HUDEP-2 (cell line): ENCODE results near the gene DTD1.

Experiments used
- DNase-seq, 76 experiments: peaks; one replicate each; lab custom pipeline; 2025; ENCODE audit not compliant: unreplicated experiment in 76 of 76; lab: John Stamatoyannopoulos, UW

DTD1 gene

DNA sequence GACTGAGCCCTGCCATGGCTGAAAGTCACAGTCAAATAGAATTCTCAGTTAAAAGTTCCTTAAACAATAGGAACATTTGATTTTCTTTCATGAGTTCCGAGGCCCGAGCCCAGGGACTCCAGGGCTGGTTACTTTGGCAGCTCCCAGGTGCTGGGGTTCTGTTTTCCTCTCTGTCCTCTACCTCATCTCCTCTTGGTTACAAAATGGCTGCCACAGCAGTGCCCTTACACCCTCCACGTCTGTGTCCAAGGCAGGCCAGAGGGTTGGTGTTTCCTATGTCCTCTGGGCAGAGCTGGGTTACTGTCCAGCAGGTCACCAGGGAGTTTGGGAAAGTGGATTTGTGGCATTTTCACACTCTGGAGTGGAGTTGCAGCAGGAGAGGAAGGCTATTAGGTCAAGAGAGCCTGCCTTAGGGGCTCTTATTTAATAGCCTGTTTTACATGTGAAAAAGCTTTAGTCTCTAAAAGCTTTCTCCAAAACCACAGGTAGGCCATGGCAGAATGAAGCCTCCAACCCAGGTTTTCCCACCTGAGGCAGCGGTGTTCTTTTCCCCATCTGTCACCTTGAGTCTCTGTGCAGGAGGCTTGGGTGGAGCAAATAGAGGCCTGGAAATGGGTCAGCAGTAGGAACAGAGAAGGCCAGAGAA lies 111.0 kb downstream of the DTD1 start:
- DNase-seq: no peak

DNA sequence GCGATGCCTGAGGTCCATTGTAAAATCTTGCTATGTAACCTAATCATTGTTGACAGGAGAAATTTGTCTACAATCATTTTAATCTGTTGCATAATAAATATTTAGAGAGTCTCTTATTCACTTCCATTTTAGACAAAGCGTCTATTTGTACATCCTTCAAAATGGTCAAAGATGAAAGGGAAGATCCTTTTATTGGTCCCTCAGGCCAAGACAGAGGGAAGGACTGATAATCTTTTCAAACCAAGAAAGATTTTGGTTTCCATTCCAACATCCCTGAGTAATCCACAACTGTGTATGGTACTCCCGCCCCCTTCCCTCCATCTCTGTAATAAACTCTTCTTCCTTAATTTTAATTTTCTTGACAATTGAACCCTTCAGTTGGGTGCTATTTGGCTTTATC lies 114.1 kb downstream of the DTD1 start:
- DNase-seq: no peak

DNA sequence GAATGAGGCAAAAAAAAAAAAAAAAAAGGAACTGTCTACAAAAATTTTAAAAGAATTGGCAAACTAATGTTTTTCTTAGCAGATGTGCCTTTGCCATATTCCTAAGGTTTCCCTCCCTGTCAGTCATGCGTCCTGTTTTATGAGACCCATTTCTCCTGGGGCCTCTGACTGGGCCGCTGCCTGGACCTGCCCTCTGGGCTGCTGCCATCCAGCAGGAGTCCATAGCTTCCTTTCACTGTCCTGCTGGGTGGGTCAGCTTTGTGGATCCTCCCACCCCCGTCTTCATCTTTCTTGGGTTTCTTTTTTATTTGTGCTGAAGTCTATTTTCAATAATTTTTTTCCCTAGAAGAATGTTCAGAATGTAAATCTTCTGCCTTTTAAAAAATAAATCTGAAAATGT lies 114.9 kb downstream of the DTD1 start:
- no peak for DNase-seq

DNA sequence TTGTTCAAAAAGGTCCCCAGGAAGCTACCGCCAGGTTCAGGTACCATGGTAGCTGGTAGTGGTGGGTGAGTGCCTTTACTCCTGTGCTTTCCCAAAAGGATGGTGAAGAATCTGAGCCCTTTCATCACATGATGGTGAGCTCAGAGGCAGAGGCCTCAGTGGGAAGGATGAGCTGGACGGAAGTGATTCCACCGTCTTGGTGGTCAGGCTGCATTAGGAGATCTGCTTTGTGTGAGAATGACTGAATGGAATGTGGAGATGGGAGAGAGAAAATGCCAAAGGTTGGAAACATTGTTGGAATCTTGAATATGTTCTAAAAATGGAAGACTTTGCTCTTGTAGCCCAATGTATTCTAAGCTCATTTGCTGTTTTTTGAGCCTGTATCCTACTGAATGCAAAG lies 117.6 kb downstream of the DTD1 start:
- DNase-seq: no peak

DNA sequence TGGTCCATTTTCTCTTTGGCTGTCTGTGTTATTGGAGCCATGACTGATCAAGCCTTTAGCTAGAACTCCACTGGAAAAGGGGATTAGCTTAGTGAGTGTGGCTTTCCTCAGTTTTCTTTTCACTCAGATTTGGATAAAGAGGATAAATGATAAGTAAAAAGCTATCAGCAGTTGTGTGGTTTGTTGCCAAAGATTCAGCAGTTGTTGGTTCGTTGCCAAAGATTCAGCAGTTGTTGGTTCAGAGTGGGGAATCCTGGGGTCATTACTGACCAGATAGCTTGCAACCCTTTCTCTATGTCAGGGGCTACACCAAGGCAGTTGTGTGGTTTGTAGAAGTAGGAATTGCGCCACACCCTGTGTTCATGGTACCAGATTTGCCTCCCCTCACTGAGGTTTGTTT lies 118.1 kb downstream of the DTD1 start:
- DNase-seq: no peak

DNA sequence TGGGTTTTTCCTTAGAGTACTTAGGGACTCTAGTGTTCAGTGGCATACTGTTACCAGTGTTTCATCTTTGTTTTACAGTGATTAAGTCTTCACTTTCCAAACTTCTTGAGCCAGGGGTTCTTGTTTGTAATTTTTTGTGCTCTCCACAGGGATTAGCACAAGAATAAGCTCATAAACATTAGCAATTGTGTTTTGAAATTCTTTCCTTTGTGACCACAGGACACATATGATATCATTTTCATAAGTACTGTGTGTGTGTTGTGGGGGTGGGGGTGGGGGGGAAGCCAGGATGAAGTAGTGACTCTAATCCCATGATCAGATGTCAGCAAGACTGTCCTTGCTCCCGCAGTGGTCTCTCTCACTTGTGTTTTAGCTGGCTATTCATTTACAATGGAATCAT lies 124.3 kb downstream of the DTD1 start:
- DNase-seq: no peak

DNA sequence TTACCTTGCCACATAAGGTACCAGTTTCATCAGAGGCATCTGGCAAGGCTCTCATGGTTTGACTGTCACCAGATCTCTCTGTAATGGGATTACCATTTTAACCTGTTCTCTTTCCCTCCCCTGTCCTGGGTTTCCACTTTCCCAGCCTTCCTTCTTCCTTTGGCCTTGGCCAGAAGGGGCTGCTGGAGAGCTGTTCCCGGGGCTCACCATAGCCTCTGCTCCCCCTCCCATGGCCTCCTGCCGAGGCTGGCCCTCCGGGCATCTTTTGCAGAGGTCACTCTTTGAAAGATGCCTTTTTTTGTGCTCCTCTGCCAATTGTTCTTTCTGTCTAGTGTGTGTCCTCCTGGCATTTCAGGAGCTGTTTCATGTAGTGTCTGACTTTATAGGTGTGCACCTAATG lies 125.0 kb downstream of the DTD1 start:
- DNase-seq: no peak

DNA sequence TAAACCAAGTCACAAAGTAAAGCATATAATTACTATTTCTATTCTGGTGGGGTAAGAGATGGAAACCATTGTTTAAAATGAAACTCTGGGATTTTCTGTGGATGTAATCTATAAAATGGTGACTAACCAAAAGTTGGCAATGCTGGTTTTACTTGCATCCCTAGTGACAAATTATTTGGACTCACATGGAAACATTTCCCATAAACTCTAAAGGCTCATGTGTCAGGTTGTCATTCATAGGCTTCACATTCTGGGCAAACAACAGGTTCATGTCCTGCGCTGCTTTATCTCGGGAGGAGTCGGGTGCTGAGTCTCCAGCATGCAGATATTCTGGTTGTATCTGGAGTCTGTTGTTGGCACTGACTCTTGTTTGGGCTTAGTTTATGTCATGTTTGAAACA lies 127.7 kb downstream of the DTD1 start:
- no peak for DNase-seq

DNA sequence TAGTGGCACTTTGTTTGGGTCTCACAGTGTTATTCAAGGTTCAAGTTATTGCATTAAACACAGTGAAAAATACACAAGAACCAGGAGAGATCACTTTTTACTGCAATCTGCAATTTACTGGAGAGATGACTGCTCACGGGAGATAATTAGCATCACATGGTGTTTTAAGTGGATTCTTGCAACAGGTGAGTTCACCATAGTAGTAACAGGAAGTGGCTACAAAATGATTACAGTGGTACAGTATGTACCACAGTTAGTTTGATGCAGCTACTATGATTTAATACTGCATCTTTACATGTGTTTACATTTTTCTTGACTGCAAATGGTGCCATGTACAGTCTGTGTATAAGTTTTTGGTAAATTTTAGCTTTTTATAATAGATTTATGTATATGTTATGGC lies 129.2 kb downstream of the DTD1 start:
- DNase-seq: no peak

DNA sequence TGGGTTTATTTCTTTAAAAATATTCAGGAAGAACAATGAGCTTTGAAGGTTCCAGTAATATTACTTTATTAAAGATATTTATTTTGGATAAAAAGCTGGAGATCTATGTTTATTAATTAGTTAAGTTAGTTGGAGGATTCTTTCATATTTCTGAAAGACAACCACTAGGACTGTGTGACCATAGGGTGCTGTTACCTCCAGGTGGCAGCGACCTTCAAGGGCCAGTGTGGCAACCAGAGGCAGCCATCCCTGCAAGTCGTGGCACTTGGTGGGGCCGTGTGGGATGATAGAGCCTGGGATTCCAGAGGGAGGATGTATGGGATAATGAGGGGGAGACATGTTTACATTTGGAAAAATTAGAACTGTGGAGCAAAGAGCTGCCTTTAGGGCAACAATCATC lies 130.3 kb downstream of the DTD1 start:
- DNase-seq: peak in 1 of 76 experiments; percentile 2

DNA sequence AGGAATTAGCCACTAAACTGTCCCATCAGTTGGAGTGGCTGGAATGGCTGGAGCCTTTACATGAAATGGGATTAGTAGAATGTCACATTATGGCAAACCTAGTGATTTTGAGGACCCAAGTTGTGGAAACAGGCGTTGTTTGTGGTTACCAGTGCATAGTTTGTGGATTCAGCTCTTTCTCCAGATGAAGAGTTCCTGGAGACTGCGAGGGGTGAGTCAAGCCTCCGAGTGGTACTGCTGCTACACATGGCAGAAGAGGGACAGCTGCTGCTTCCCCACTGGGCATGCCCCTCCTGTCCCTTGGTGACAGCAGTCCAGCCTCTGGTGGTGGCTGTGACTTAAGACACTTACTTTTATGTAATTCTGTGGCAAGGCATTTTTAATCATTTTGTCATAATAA lies 131.6 kb downstream of the DTD1 start:
- DNase-seq: no peak

DNA sequence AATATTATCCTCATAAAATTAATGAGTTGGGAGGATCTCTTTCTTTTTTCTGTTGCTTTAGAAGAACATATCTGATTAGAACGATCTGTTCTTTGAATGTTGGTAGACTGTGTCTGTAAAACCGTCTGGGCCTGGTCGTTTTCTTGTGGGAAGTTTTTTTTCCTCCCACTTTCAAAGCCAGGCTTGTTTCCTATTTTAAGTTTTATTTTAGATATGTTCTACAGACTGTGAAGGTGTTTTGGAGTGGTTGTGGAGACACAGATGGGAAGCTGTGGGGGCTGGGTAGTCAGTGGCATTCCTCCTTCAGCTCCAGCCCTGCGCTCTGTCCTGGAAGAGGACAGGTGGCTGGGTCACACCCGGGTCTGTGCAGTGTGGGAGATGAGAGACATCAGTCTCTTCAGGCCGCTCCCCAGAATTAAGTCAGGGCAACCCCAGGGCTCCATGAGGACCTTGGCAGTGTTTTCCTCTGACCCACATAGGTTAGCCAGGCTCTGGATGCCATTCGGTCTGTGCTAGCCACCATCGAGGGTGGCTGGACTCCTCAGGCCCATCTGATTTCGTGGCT lies 133.8 kb downstream of the DTD1 start:
- no peak for DNase-seq

DNA sequence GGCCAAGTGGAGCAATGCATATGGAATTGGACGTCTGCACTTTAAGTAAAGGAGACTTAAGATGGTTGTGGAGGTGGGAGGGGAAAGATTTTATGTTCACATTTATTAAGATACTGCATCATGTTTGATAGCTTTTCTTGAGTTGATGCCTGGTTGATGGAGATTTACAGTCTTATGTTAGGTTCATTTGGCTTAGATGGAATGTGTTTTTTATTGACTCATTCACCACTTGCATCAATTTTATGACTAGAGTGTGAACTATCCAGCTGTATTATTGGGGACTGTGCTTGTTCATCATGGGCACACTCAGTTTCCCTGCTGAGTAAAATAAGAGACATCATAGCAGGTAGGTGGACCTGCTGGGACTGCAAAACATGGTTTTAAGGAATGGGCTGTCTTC lies 134.5 kb downstream of the DTD1 start:
- DNase-seq: no peak

DNA sequence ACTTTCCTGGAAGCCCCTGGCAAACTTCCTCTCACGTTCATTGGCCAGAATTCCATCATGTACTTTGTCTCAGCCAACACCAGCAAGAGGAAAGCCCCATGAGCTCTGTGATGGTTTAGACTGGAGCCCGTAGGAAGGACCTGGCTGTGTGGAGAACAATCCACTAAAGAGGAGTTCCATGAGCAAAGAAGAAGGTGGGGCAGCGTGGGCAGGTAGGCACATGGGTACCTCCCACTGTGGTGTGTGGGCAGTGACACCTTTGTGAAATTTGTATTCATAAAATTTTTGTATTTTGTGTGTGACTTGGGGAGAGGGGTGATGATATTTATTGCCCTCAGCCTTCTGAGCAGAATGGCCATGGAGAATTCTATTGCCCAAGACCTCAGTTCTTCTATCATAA lies 136.2 kb downstream of the DTD1 start:
- no peak for DNase-seq

DNA sequence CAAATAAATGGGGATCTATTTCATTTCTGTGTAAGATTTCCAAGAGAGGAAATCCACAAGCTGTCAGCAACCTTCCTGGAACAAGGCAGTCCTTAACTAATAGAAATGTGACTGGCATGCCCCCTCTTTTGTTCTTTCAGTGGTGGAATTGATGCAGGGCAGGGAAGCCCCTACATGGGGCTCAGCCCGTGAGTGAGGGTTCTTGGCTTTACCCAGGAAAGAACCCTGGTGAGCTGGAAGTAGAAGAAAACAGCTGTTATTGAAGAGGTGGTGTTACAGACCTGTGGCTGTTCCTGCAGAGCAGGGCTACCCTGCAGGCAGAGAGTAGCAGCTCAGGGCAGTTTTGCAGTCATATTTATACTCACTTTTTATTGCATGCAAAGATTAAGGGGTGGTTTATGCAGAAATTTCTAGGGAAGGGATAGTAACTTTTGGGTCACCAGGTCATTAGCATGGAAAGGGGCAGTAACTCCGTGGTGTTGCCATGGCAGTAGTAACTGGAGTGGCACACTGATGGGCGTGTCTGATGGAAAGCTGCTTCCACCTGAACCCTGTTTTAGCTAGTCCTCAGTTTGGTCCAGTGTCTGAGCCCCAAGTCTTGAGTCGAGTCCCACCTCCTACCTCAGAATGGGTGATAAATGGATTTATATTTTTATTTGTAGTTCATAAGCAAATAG lies 137.1 kb downstream of the DTD1 start:
- DNase-seq: no peak

DNA sequence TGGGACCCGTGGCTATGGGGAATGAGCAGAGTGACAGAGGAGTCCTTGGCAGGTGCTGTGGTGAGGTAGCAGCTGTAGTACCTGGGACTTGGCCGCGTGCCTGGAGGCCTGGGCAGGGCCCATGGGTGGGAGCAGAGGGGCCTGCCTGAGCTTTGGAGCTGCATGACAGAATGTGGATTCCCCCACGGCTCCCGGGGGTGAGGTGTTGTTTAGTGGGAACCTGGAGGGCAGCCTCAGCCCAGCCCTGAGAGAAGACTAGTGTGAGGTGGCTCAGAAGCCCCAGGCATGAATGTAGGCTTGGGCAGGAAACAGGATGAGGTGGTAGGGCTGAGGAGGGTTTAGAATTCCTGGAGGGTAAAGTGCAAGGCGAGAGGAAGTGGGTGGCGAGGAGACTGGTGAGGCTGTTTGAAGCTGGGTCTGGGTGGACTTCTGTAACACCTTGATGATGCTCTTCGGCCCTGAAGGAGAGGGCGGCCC lies 139.2 kb downstream of the DTD1 start:
- DNase-seq: no peak

DNA sequence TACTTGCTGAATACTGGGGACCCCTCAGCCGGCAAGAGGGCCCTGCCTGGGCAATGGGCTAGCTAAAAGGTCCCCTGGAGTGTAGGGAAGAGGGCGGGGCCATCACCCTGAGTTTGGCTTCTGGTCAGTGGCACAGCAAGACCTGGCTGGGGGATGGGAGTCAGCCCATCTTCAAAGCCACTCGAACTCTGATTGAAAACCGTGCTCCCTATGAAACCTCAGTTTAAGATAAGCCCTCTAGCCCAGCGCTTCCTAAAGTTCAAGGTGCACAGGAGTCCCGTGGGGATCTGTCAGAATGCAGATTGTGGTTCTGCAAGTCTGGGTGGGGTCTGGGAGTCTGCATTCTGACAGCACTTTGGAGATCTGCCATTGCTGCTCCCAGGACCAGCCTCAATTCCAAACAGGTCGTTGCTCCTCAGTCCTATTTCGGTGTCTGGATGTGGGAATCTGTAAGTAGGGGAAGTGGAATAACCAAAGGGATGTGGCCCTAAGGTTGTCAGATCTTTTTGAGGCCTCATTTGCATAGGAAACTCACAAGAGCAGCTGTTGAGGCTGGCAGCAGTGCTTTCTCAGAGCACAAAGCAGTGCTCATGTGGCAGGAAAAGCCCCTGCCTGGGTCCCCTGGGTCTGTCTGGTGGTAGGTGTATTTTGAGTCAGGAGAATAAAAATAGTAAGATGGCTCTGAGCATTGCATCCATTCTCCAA lies 140.5 kb downstream of the DTD1 start:
- no peak for DNase-seq

DNA sequence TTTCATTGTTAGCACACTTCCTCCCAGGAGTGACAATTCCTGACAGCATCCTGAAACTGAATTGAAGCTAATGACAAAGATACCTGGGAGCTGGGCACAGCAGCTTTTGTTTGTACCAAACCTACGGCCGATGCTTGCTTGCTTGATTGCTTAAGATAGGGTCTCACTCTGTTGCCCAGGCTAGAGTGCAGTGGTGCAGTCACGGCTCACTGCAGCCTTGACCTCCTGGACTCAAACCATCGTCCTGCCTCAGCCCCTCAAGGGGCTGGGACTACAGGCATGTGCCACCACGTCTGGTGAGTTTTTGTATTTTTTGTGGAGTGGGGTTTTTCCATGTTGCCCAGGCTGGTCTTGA lies 141.0 kb downstream of the DTD1 start:
- DNase-seq: no peak

DNA sequence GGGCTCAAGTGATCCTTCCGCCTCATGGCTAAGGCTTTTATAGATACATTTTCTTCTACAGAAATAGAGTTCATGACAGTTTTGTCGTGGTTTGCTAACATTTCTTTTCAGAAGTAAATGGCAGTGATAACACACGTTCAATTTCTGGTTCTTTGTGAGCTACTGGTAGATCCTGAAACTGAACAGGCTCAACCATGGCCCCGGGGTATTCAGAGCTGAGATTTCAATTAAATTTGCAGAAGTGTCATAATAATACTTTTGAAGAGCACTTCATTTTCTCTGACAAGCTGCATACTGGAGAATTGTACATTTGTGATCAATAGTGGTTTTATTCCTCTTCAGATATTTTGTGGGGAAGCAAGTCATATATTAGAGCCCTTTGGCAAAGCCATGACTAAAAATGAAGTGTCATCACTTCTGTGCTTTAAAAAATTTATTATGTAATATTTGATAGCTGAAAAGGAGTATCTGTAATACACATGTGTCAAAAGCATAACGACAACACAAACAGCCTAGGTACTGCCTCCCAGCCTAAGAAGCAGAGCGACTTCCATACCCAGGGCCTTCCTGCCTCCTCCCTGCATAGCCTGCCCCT lies 141.5 kb downstream of the DTD1 start:
- DNase-seq: no peak

DNA sequence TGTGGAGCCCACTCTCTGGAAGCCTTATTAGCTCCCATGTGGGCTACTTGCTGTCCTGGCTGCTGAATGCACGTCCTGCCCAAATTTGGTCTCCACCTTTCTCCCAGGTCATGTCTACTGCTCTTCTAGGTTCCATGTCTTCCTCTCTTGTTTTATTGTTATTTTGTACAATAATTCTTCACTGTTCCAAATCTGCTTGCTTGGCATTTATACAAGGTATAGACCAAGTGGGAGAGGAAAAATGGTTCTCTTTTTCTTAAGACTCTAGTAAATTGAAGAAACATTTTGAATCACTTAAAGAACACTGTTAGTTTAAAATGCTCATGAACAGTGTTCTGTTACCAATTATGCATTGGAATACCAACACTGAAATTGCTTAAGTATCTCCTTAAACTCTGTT lies 144.1 kb downstream of the DTD1 start:
- no peak for DNase-seq

DNA sequence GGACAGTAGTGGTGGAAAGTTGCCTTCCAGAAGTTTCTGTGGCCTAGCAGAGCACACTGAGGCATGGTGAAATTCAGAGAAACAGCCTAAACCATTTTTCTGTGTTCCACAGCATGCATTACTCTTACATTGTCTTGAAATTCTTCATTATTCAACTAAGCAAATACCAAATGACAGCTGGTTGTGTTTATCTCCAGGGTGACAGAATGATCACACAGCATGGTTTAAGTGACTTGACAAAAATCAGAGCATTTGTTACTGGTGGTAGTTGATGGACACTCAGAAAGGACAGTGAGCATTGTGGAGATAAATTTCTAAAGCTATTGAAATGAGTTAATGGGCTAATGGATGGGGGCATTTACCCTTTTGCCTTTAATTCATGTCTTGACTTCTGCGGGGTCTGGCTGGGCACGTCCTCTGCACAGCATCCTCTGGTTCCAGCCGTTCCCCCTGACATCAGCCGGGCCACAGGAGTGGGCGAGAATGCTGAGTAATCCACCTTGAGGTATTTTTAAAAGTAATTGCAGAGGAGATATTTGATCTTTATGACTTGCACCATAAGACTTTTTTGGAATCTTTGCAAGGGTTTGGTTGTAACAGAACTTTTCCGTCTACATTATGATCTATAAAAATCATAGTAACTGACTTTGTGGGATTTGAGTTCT lies 146.8 kb downstream of the DTD1 start:
- no peak for DNase-seq
